Type B pancreatic cell (in vitro differentiated cells): Measurements from ENCODE around the gene EPS8L2. TPM values are rescaled to one million over a fixed set of nuclear protein-coding genes. Genes with fewer than 3 reads are reported as not detected.

ENCODE experiments used
- DNase-seq: peaks from one replicate; pipeline ENCODE4 v3.0.0; 2021; ENCODE audit warnings: mixed read lengths; ENCODE audit not compliant: unreplicated experiment; ENCODE audit errors: extremely low spot score
- H3K27ac Mint-ChIP-seq: 2 replicates; pipeline ENCODE4 v1.8.0; 2021; ENCODE audit warnings: mild to moderate bottlenecking, mixed read lengths
- H3K27me3 Mint-ChIP-seq: 2 replicates; pipeline ENCODE4 v1.8.0; 2021; ENCODE audit warnings: mixed read lengths
- H3K36me3 Mint-ChIP-seq: 2 replicates; pipeline ENCODE4 v1.8.0; 2021; ENCODE audit warnings: mixed read lengths
- H3K4me1 Mint-ChIP-seq: one replicate; pipeline ENCODE4 v1.8.0; 2021; ENCODE audit warnings: mixed read lengths; ENCODE audit not compliant: unreplicated experiment
- H3K4me3 Mint-ChIP-seq: 2 replicates; pipeline ENCODE4 v1.8.0; 2021; ENCODE audit warnings: mild to moderate bottlenecking, mixed read lengths
- H3K9me3 Mint-ChIP-seq: 2 replicates; pipeline ENCODE4 v1.8.0; 2021; ENCODE audit warnings: mixed read lengths
- CTCF ChIP-seq: fragments of 200-600 bp; sonication (generic); conservative IDR thresholded peaks from 2 replicates; pipeline ENCODE4 v1.5.0; 2021; ENCODE audit warnings: antibody characterized with exemption, mild to moderate bottlenecking
- long read RNA-seq: library from polyadenylated mRNA; unstranded; transcript quantifications from one replicate; pipeline ENCODE4 v2.0.0, GENCODE V29; 2020
- total RNA-seq: library from RNA; stranded (reverse); gene quantifications from 2 replicates; pipeline ENCODE4 v1.2.1, GENCODE V29; 2021; ENCODE audit warnings: low replicate concordance

EPS8L2 gene
- 218 and 497 TPM in 2 replicates for total RNA-seq
- long read RNA-seq, transcript EPS8L2-201 (21 exons, 3,148 nt) = major isoform, 13 of 27 reads
- long read RNA-seq, partial matches to known transcripts = 3 of 27 reads
- long read RNA-seq, other reads (novel, unspliced or antisense) = 7 of 27 reads

DNA sequence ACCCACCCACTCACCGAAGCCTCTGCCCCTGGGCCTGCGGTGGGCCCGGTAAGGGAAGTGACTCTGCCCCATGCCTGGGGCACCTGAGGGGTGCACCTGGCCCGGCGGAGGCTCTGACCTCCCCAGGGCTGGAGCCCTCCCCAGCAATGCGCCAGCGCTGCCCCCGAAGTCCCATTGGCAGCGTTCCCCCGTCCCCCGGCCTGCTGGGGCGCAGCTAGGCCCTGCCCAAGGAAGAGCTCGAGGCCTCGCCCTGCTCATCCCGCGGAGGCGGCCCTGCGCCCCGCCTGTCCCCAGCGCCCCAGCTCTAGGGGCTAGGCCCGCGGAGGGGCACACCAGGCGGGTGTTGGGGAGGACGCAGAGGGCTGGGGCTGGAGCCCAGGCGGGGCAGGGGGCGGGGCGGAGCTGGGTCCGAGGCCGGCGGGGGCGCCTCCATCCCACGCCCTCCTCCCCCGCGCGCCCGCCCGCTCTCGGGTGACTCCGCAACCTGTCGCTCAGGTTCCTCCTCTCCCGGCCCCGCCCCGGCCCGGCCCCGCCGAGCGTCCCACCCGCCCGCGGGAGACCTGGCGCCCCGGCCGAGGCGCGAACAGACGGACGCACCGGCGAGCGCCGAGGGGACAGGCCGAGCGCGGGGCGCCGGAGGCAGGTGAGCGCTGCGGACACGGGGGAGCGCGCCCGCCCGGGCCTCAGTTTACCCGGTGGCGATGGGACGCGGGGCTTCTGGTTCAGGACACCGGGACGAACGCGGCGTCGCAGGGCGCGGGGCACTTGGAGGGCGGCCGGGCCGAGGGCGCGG lies at the start of gene EPS8L2:
TSS of gene EPS8L2 (plus strand) at position 586 of the 793 bp plus-strand sequence. CDS start 3,177 bp downstream, outside the sequence.
- no peaks in the 10 kb centered on the region for H3K36me3 Mint-ChIP-seq
- peak within 1 kb of the TSS; percentile 87 for H3K4me3 Mint-ChIP-seq
- peaks cover under 1% of the 10 kb centered on the region for H3K4me1 Mint-ChIP-seq
- H3K27me3 Mint-ChIP-seq = peaks cover 2% of the 10 kb centered on the region
- no peak for TF ChIP-seq CTCF
- H3K27ac Mint-ChIP-seq = peak within 1 kb of the TSS; percentile 90
- DNase-seq = peak; percentile 73
- no peaks in the 10 kb centered on the region for H3K9me3 Mint-ChIP-seq

DNA sequence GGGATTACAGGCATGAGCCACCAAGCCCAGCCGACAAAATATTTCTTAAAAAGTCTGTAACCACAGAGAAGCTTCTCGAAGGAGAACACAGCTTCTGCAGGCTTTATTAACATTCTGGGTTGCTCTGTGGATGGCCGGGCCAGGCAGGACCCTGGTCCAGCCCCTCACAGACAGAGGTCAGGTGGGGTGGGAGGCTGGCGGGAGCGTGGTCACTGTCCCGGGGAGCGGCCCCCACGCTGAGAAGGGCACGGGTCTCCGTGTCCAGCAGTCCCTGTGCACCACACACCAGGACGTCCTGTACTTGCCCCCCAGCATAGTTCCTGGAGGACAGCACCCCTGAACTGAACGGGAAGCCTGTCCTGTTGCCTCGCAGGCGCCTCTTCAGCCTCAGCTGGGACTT lies 49.6 kb upstream of the EPS8L2 start:
- TF ChIP-seq CTCF = no peak
- Mint-ChIP-seq H3K27ac (no peak overlapping the region), H3K4me3 (no peak overlapping the region), H3K36me3 (peaks cover 5% of the 10 kb centered on the region), H3K4me1 (no peaks in the 10 kb centered on the region), H3K9me3 (no peaks in the 10 kb centered on the region), H3K27me3 (no peaks in the 10 kb centered on the region)
- DNase-seq = no peak

- H3K4me1 Mint-ChIP-seq = no peaks in the 10 kb centered on the region
Measured at GRCh38 chr11:656866-657265, 49.2 kb upstream of the EPS8L2 start.

DNA sequence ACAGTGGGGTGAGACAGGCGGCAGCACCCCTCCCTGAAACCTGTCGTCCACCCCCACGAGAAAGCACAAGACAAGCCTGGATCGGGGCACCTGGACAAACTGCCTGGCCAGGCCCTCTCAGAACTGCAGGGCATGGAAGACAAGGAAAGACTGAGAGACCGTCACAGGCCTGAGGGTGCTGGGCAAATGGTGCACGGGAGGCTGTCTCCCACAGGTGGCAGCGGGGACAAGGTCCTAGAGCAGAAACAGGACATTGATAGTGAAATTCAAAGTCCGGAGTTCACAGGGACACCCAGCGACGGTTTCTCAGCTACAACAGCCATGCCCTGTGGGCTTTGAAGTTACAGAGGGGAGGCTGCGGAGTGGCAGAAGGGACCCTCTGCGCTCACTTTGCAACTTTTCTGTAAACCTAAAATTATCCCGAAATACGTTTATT lies 48.3 kb upstream of the EPS8L2 start:
- no peak overlapping the region for H3K27ac Mint-ChIP-seq
- H3K9me3 Mint-ChIP-seq = no peaks in the 10 kb centered on the region
- H3K36me3 Mint-ChIP-seq = peaks cover 3% of the 10 kb centered on the region
- no peaks in the 10 kb centered on the region for H3K4me1 Mint-ChIP-seq
- no peak for TF ChIP-seq CTCF
- no peak overlapping the region for H3K4me3 Mint-ChIP-seq
- DNase-seq = no peak
- H3K27me3 Mint-ChIP-seq = no peaks in the 10 kb centered on the region

More at GRCh38 chr11:656866-657265, 49.2 kb upstream of the EPS8L2 start:
- DNase-seq = no peak
- Mint-ChIP-seq H3K9me3 (no peaks in the 10 kb centered on the region), H3K36me3 (peaks cover 5% of the 10 kb centered on the region), H3K27ac (no peak overlapping the region), H3K4me3 (no peak overlapping the region), H3K27me3 (no peaks in the 10 kb centered on the region)
- no peak for TF ChIP-seq CTCF

- Mint-ChIP-seq H3K9me3 (no peaks in the 10 kb centered on the region), H3K27me3 (no peaks in the 10 kb centered on the region), H3K36me3 (peaks cover 6% of the 10 kb centered on the region), H3K4me3 (no peak overlapping the region), H3K27ac (no peak overlapping the region), H3K4me1 (no peaks in the 10 kb centered on the region)
- no peak for TF ChIP-seq CTCF
- DNase-seq = no peak
Measured at GRCh38 chr11:659532-660085, 46.4 kb upstream of the EPS8L2 start.
